Inferior parietal cortex (tissue), 1 donor: Measurements from ENCODE around the gene DOCK9.

Experiments used
- DNase-seq: peaks from one replicate; pipeline ENCODE4 v3.0.0-alpha.2; 2016; ENCODE audit errors: extremely low spot score

Gene DOCK9

DNA sequence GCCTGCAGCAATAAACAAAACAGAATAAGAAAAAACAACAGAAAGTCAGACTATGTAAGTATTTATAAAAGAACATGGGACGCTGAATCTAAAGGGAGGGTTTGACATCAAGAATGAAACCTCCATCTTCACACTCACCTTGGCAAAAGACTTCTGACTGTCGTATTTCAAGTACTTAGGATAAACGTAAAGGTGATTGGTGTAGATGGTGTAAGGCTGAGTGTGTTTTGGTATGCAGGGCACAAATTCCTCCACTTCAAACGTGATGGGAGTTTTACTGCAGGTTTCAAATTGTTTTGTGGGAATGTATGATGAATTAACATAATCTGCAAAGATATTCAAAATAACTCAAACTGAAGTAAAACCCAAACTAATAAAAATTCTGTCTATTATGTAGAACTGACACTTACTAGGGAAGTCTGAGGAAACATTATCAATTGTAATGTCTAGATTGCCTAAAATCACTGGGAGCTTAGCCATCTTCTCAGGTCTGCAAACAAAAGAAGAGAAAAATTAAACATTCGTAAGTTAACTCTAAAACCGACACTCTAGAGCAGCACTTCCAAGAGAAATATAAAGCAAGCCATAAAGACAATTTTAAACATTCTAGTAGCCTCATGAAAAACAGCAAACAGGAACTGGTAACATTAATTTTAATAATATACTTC is 89.5 kb downstream of the DOCK9 start:
- no peak for DNase-seq

DNA sequence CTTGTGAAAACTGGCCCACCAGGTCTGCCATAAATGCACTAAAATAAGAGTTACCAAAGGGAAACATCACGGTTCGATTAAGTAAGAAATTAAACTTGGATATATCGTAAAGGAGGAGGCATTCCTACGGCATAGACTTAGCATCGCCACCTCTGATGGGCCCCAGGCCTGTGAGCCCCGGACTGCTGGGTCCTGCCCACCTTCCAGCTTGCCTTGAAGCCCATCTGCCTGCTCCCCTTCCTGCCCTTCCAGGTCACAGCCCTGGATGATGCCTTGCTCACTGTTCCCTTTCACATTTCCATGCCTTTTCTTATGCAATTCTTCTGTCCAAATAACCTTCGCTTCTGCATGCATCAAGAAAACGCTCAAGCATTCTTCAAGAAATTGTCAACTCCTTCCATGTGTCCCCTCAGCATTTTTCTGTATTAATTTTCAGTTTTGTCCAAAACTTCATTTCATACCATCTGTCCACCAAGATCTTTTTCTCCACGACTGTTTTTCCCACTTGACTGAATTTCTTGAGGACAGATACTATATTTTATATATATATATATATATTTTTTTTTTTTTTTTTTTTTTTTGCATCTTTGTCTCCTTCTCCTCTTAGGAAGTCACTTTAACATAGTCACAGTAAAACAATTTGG is 91.2 kb downstream of the DOCK9 start:
- DNase-seq, result no peak

DNA sequence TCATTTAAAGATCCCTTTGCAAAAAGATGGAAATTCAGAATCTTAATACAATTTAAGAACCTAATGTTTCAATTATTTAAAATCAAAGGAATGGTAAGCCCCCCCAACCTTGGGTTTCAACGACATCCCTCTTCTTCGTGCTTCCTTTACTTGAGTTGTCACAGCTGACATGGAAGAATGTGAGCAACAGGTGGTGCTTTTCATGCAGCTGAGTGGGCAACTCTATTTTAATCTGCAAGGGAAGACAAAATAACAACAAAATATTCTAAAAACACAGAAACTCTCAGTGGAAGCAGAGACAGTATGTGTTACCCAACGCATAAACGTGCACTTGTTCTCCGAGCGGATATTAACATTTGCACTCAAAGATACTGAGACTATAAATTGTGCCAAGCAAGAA is 92.3 kb downstream of the DOCK9 start:
- DNase-seq, result no peak

DNA sequence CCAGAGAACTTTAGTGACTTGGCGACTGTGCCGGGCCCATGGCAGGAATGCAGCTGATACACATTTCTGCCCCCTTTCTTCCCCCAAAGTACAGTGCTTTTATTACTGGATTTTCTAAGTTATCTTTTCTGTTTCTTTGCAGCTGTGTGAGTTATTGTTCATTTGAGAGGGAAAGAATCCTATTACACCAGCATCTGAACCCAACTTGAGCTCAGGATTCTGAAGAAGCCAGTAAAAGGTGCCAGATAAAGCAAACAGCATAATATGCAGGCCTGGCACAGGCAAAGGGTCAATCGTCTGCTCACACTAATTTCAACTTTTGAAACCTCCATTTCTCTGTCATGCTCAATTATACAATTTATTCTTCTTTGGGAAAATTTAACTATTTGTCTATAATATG is 93.9 kb downstream of the DOCK9 start:
- DNase-seq, result no peak

DNA sequence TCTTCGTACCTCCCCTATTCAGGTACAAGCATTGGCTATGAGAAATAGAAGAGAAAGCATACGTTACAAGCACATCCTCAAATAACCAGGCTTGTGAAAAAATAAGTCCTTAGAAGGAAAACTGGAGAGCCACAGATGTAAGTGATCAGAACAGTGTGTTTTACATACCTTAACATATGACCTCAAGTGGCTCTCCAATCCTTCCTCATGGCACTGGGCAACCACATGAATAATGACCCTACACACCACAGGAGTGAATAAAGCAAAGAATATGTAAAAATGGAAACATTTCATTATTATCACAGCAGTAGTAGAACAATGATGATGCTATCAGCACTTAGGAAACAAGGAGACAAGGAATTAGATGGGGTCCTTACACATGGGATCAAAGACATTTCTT is 96.5 kb downstream of the DOCK9 start:
- no peak for DNase-seq

DNA sequence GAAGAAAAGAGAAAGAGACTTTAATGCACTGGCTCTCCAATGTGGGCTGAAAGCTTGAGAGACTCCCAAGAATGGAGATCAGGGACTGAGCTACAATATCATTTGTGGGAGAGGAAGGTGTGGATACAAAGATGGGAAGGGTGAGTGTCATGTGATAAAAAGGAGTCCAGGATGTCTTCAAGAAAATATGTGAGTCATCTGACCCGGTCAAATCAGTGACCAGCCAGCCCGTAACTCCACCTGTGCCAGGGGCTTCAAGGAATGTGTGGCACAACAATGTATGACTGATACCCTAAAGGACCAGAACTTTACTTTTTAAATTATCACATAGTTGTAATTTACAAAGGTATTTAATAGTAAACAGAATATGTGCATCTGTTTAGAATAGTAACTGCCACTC is 97.2 kb downstream of the DOCK9 start:
- DNase-seq, result no peak

DNA sequence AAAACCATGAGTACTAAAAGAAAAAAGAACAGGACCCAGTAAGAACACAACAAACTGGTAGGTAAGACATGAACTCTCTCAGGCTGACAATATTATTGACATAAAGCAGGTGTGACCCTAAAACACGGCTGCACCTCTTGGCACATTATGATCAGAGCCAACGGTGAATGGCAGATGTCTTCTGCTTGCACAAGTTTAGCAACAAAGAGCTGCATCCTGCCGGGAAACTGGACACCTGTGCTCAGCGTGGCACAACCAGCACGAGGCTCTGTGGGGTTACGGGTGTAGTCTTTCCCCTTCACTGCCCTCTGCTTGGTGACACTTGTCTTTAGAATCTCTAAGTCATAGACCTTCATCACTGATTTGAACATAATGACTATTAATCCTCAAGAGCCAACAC is 97.9 kb downstream of the DOCK9 start:
- no peak for DNase-seq

DNA sequence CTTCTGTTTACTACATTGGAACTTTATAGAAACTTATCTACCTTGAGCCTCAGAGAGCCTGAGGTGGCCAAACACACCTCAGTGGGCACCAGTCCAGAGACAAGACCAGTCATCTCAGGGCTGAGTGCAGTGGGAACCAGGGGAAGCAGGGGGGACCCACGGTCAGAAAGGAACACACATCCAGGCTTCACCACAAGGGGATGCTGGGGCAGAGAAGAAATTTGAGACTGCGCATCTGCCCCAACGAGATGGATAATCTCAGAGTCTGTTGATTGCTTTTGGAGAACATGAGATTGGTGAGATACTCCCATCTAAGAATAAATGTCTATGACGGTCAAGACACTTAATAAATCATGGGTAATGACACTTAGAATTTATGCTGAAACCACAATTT is 98.7 kb downstream of the DOCK9 start:
- DNase-seq, result no peak

DNA sequence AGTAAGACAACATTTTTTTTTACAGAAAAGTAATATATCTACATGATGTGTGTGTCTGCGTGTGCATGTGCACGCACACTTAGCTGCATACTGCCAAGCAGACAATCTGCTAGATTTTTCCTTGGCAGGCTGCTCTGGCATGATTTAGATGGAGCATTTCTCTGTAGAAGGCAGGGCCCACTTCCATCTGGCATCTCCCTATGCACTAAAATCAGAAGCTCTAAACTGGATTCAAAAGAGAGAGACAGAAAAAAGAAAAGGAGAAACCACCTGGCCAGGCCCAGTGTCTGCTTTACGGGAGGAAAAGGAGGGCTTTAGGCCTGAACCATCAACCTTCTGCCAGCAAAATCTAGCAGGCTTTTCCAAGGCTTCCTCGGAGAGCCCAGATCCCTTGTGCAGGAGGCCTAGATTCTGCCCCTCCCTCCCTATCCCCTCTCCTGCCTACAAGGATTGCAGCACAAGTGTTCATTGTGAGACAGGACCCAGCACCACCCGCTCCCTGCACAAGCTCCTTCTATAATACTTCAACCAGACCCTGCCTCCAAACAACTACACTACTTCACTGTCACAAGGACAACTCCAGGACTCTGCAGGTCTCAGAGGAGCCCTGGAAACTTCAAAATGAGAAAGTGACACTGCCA is 99.3 kb downstream of the DOCK9 start:
- peak; percentile 71 for DNase-seq

DNA sequence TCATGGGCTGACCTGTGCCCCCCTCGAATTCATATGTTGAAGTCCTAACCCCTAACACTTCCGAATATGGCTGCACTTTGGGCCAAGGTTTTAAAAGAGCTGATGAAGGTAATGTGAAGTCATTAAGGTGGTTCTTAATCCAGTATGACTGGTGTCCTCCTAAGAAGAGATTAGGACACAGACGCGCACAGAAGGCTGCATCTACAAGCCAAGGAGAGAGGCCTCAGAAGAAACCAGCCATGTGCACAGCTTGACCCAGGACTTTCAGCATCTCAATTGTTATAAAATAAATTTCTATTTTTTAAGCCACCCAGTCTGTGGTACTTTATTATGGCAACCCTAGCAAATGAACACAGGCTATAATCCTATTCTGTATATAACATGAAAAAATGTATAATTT is 99.9 kb downstream of the DOCK9 start:
- DNase-seq, result no peak

DNA sequence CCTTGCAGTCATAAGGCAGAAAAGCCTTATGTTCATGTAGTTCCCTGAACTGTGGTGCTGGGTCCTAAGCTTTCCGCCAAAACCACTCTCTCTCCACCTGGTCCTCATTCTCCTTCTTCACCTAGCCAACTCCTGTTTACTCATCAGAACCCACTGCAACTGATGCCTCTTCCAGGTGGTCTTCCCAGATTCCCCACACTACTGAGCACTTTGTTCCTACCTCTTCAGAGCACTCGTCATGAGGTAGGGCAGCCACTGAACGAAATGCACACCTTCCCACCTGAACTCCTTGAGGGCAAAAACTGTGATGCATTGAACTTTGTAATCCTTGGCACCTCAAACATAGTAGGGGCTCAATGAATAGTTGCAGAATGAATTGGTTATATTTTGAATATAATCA is 100.4 kb downstream of the DOCK9 start:
- no peak for DNase-seq

DNA sequence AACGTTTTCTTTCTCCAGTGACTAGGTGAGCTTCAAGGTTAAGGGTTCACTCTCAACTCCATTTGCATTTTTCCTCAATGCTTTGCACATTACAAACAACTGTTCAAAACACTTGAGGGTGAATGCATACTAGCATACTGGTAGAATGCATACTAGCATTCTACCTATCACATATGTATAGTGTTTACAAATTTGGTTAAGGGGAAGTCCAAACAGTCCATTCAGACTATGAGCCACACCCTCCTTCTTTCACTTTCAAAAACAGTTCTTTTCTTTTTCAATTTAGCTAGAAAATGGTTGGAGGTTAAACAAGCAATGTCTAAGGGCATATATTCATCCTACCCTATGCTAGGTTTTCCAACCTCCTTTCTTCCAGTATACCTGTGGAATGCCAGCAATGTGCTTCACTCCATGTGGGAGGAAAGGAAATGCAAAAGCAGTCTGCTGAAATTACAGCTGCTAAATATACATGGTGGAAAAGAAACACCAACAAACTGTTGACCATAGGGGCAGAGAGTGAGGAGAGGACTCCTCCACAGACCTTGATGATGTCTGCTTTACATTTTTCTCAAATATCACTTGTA is 102.6 kb downstream of the DOCK9 start:
- DNase-seq, result no peak

DNA sequence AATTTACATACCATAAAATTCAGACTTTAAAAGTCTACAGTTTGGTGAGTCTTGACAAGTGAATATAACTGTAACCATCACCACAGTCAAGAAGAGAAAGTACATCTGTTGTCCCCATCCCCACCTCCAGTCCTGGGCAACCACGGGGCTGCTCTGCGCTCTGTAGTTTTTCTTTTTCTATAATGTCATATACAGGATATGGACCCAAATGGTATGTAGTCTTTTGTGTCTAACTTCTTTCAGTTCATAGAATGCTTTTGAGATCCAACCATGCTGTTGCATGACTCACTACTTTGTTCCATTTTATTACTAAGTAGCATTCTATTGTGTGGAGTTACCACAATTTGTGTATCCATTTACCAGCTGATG is 103.9 kb downstream of the DOCK9 start:
- DNase-seq, result no peak

DNA sequence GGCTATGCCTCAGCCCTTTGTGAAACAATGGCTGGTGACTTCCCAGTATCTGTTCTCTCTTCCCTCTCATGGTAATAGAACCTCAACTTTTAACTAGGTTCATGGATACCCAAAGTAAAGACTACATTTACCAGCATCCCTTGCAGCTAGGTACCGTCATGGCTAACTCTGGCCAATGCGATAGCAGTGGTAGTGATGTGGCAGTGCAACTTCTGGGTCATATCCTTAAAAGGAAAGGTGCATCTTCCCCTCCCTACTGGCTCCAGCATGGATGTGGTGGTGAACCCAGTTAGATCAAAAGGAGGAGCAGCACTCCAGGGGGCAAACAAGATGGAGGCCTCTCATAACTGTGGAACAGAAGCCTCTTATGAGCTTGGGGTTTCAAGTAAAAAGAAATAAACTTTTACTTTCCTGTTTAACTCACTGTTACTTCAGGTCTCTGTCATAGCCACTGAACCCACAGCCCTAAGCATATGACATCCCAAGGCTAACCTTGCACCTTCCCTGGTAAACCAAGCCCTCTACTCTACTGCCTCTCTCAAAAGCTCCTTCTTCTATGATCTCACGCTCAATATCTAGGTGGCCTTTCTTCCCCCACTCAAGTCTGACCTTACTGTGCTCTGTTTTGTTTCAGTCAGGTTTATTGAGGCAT is 104.4 kb downstream of the DOCK9 start:
- no peak for DNase-seq

DNA sequence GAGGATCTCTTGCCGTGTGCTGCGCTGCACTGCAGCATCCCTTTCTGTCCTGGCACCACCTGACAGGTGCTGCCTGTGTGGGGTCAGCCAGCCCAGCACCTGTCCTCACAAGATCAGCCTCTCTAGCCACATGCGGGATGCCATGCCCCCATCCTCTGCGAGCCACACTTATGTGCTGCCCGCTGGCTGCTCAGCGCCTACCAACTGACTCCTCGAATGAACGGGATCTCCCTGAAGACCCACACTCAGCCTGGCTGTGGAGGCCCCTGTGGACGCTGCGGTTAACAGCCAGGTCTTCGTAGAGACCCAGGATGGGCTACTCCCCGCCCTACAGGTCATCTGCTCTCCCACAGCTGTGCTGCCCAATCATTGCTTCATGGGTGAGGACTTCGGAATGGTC is 106.1 kb downstream of the DOCK9 start:
- DNase-seq, result no peak

DNA sequence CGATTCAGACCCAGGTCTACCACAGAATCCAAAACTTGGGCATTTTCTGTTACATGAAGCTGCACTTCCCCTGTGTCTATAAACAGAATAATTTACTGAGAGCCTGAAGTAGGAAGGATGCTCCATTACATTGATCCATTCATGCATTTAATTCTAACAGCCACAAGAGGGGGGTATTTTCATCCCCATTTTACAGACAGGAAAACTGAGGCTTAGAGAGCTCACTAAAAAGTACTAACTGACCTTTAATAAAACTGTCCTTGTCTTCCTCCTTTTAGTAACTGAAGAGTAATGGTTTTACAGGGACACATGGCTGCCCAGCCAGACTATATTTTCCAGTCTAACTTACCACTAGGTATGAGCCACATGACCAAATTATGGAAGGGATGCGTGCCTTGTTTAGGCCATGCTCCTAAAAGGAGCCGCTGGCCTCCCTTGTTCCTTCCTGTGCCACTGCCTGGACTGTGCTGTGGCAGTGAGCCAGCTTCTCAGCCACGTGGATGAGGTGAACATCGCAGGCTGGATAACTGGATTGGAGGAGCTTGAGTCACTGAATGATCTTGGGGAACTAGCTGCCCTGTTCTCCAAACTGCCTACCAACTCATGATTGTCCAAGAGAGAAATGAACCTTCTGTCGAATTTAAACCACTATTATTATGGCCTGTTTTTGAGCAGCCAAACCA is 108.3 kb downstream of the DOCK9 start:
- no peak for DNase-seq

DNA sequence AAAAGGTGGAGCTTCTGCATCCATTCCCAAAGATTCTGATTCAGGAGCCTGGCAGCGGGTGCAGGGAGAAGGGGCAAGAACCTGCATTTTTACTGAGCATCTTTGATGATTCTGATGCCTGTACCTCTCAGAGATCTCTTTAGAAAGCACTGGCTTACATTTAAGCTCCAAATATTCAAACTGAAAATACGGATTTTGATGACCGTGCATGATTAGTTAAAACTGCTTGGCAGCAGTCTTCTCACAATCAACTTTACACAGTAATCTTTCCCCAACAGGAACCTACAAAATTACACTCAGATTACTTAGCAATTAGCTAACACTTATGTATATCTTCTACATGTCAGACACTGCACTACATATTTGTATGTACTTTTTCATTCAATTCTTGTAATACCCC is 108.9 kb downstream of the DOCK9 start:
- no peak for DNase-seq

DNA sequence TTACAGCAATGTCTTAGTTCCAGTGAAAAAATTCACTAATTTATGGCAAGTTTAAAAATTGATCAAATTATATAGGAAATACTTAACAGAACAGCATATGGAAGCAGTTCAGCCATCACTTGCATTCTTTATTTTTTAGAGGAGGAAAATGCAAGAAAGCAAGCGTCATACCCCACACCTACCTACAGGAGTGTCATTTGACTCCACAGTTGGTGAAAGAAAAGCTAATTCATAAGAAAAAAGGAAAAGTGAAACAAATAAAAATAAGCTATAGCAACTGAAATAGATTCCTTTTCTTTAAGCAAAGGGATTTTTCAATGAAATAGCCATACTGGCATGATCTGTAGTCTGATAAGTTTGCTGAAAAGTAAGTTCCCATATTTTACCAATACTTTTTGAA is 111.0 kb downstream of the DOCK9 start:
- DNase-seq, result no peak

DNA sequence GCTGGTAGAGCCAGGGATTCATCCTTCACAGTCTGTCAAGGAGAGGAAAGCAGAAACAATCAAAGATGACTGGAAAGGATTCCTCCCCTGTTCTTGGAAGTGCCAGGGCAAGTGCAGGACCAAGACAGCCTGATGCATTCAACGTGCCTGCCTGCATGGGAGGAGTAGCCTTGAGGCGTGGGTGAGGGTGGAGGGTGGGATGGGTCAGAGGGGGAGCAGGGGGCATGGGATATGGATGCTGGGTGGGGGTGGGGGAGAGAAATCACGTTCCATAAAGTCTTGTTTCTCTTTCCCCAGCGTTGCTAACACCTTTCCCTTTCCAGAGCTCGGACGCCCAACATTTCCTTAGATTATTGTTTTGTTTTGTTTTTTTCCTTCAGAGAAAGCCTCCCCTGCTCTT is 117.4 kb downstream of the DOCK9 start:
- no peak for DNase-seq

DNA sequence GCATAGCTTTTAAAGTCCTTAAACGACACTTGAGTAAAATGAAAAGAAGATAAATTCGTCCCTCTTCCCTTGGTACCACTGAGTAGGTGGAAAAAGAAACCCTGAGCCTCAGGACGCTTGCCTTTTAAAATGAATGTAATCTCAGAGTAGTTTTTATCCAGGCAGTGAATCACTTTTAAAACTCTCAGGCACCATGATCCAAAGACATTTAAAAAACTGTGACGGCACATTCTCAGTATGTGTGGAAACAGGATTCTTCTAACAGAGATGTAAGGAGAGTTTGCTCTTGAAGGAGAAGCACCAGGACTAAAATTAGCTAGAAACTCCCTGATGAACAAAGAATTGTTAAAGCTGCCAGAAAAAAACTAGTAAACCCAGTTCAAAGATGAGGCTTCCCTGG is 119.7 kb downstream of the DOCK9 start:
- no peak for DNase-seq

DNA sequence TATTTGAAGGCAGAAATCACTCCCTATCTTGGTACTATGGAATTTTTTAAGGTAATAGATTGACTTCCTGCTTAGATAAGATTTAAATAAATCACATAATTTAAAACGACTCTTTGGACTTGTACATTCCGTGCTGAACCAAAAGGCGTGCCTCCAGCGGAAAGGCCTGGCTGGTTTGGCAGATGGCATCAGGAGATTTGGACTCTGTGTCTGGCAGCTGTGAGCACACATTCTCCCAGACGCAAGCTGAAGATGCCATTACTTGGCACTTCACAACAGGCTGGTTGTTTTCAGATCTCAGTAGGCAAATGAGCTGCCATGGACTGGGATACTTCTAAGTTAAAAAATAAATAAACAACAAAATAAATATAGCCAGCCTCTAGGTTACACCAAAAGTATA is 120.9 kb downstream of the DOCK9 start:
- DNase-seq, result peak; percentile 45

DNA sequence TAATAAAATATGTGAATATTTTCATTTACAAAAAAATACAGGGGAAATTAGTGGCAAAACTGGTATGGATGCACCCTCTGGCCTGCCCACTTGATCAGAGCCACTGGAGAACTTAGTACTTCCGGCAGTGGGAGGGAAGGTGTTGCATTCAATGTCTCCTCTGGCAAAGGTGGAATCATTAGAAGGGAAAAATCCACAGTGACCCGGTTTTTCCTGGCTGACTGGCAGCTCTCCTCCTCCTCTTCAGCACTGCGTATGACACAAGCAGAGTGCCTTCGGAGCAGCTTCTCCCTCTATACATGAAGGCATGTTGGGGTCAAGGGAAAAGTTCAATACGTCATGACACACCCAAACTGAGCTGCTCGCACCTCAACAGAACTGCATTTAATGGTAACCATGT is 123.4 kb downstream of the DOCK9 start:
- no peak for DNase-seq
